ENCODE data around the gene SCG2. TPM values are rescaled to one million over a fixed set of nuclear protein-coding genes. Genes with fewer than 3 reads are reported as not detected.
"Not testable (repeated sequence)": the region's sequence is repeated elsewhere in the genome, so short reads cannot be mapped to it uniquely, and the experiment has no call there.

The SCG2 gene
- total RNA-seq, 1 donor from 2014 or later = 75.1 TPM

DNA sequence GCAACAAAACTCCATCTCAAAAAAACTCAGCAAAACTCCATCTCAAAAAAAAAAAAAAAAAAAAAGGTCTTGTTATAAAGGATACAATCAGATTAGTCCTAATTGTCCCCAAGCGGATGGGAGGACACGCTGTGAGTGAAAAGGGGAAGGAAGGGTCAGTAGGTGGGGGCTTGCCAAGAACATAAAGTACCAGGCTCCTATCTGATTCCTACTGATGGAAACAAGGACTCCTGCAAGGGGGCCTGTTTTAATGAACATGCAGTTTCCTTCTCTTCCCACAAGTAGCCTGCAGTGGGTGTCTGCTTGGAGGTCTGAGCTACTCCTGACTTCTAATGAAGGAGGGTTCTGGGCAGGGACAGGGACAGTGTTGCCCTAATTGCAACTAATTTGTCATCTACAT, 7.9 kb downstream of the SCG2 start:
- H3K4me3 Mint-ChIP-seq = no peak overlapping the region
- H3K27me3 Mint-ChIP-seq = peaks cover 30% of the 10 kb centered on the region
- H3K4me1 Mint-ChIP-seq (ENCODE audit: unreplicated experiment) = no peaks in the 10 kb centered on the region
- H3K9me3 Mint-ChIP-seq = no peaks in the 10 kb centered on the region
- H3K36me3 Mint-ChIP-seq = no peaks in the 10 kb centered on the region
- DNase-seq (ENCODE audit: extremely low spot score, unreplicated experiment) = no peak
- no peak overlapping the region for H3K27ac Mint-ChIP-seq
- TF ChIP-seq, protein P1, sequence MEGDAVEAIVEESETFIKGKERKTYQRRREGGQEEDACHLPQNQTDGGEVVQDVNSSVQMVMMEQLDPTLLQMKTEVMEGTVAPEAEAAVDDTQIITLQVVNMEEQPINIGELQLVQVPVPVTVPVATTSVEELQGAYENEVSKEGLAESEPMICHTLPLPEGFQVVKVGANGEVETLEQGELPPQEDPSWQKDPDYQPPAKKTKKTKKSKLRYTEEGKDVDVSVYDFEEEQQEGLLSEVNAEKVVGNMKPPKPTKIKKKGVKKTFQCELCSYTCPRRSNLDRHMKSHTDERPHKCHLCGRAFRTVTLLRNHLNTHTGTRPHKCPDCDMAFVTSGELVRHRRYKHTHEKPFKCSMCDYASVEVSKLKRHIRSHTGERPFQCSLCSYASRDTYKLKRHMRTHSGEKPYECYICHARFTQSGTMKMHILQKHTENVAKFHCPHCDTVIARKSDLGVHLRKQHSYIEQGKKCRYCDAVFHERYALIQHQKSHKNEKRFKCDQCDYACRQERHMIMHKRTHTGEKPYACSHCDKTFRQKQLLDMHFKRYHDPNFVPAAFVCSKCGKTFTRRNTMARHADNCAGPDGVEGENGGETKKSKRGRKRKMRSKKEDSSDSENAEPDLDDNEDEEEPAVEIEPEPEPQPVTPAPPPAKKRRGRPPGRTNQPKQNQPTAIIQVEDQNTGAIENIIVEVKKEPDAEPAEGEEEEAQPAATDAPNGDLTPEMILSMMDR (conservative IDR thresholded peaks at IDR 0.05) = no peak

DNA sequence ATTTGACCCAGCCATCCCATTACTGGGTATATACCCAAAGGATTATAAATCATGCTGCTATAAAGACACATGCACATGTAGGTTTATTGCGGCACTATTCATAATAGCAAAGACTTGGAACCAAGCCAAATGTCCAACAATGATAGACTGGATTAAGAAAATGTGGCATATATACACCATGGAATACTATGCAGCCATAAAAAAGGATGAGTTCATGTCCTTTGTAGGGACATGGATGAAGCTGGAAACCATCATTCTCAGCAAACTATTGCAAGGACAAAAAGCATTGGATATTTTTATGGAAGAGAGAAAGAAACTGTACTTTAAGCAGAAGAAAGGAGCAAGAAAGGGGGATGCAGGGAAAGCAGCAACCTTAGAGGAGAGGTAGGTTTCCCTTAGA, 9.5 kb downstream of the SCG2 start:
- H3K27ac Mint-ChIP-seq; H3K4me3 Mint-ChIP-seq; H3K4me1 Mint-ChIP-seq (ENCODE audit: unreplicated experiment); DNase-seq (ENCODE audit: extremely low spot score, unreplicated experiment); H3K36me3 Mint-ChIP-seq; H3K9me3 Mint-ChIP-seq: not testable (repeated sequence)
- H3K27me3 Mint-ChIP-seq = peaks cover 16% of the 10 kb centered on the region

DNA sequence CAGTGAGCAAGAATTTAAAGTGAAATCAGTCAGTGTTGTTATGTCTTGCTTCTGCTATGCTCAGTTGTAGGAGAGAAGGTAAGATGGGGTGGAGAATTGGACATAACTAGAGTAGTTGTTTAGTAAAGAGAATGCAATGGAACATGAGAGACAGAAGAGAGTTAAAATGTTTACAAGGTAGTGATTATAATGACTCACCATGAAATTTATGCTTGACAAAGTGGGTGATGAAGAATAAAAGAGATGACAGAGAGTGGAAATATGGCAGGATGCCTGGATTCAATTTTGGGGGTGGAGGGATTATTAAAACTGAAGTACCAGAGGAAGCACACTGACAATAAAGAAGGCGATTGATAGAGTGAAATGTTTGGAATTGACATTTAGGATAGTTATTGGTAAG, 10.6 kb downstream of the SCG2 start:
- Mint-ChIP-seq H3K27me3 (peaks cover 12% of the 10 kb centered on the region), H3K27ac (no peak overlapping the region), H3K36me3 (no peaks in the 10 kb centered on the region), H3K4me3 (no peak overlapping the region), H3K4me1 (ENCODE audit: unreplicated experiment) (no peaks in the 10 kb centered on the region), H3K9me3 (no peaks in the 10 kb centered on the region)
- no peak for DNase-seq (ENCODE audit: extremely low spot score, unreplicated experiment)
- TF ChIP-seq, protein P1 (conservative IDR thresholded peaks at IDR 0.05) = no peak

DNA sequence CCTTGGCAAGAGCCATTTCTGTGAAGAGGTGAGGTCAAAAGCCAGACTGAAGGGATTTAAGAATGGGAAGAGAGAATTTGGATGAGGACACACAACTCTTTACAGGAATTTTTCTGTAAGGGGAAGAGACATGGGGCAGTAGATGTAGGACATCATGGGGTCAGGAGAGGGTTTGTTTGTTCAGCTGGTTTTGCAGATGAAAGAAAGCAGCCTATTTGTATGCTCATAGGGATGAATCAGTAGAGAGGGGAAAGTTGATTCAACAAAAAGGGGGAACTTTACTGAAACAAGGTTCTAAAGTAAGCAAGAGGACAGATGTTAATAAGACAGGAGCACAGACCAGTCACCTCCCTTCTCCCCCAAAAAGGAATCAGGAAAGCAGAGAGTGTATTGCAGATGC, 11.2 kb downstream of the SCG2 start:
- TF ChIP-seq, protein P1 (conservative IDR thresholded peaks at IDR 0.05) = no peak
- no peaks in the 10 kb centered on the region for H3K36me3 Mint-ChIP-seq
- H3K27ac Mint-ChIP-seq = no peak overlapping the region
- H3K4me1 Mint-ChIP-seq (ENCODE audit: unreplicated experiment) = no peaks in the 10 kb centered on the region
- no peak for DNase-seq (ENCODE audit: extremely low spot score, unreplicated experiment)
- peaks cover 12% of the 10 kb centered on the region for H3K27me3 Mint-ChIP-seq
- no peaks in the 10 kb centered on the region for H3K9me3 Mint-ChIP-seq
- H3K4me3 Mint-ChIP-seq = no peak overlapping the region

DNA sequence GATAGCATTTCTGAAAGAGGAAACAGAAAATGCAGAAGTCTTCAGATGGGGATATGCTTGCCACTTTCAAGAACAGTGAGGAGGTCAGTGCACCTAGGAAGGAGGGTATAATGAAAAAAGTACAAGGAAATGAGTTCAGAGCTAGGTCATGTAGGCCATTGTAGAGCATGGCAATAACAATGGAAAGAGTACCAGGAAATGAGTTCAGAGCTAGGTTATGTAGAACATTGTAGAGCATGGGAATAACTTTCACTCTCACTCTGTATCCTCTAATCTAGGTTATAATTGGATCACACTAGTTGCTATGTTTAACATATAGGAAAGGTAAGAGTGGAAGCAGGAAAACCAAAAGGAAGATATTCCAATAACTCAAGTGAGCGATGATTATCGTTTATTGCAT, 12.3 kb downstream of the SCG2 start:
- TF ChIP-seq, protein P1 (conservative IDR thresholded peaks at IDR 0.05) = no peak
- no peaks in the 10 kb centered on the region for H3K4me1 Mint-ChIP-seq (ENCODE audit: unreplicated experiment)

DNA sequence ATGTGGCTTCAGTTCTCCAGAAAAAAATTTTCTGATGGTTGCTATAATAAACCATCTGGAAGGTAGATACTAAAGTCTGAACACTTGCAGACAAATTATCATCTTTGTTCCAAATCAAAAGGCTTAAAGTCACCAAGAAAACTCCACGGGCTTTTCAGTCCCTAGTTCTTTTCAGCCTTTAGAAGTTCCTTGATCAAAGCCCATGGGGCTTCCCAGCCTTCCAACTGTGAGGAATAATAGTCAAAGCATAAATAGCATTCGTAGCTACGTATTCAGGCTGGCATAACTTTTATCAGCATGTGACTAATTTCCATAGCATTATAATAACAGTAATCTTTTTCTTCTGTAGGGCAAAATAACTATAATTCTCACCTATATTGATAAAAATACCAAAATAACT, 13.9 kb downstream of the SCG2 start:
- DNase-seq (ENCODE audit: extremely low spot score, unreplicated experiment) = no peak
- H3K36me3 Mint-ChIP-seq = no peaks in the 10 kb centered on the region
- no peaks in the 10 kb centered on the region for H3K4me1 Mint-ChIP-seq (ENCODE audit: unreplicated experiment)
- no peak overlapping the region for H3K27ac Mint-ChIP-seq
- H3K27me3 Mint-ChIP-seq = peaks cover 4% of the 10 kb centered on the region
- TF ChIP-seq, protein P1 (conservative IDR thresholded peaks at IDR 0.05) = no peak
- no peaks in the 10 kb centered on the region for H3K9me3 Mint-ChIP-seq
- H3K4me3 Mint-ChIP-seq = no peak overlapping the region

More for the DNA sequence above, 12.3 kb downstream of the SCG2 start:
- no peak for DNase-seq (ENCODE audit: extremely low spot score, unreplicated experiment)
- Mint-ChIP-seq H3K9me3 (no peaks in the 10 kb centered on the region), H3K36me3 (no peaks in the 10 kb centered on the region), H3K27me3 (peaks cover 1% of the 10 kb centered on the region), H3K4me3 (no peak overlapping the region), H3K27ac (no peak overlapping the region)

Measured in type B pancreatic cell (in vitro differentiated cells).